ACHN (cell line): ENCODE data around the gene IER3.
"Not testable (repeated sequence)": the region's sequence is repeated elsewhere in the genome, so short reads cannot be mapped to it uniquely, and the experiment has no call there.

Experiments
- DNase-seq: peaks from one replicate; pipeline ENCODE4 v3.0.0-alpha.2; 2015
- in situ Hi-C: cut with HindIII; loops from 2 replicates; pipeline ENCODE4 v1.10.0; 2017; ENCODE audit warnings: low sequenced_read_pairs, low pct_ligation_motif_present, low pct_unique_long_range_greater_than_20kb

Gene IER3

DNA sequence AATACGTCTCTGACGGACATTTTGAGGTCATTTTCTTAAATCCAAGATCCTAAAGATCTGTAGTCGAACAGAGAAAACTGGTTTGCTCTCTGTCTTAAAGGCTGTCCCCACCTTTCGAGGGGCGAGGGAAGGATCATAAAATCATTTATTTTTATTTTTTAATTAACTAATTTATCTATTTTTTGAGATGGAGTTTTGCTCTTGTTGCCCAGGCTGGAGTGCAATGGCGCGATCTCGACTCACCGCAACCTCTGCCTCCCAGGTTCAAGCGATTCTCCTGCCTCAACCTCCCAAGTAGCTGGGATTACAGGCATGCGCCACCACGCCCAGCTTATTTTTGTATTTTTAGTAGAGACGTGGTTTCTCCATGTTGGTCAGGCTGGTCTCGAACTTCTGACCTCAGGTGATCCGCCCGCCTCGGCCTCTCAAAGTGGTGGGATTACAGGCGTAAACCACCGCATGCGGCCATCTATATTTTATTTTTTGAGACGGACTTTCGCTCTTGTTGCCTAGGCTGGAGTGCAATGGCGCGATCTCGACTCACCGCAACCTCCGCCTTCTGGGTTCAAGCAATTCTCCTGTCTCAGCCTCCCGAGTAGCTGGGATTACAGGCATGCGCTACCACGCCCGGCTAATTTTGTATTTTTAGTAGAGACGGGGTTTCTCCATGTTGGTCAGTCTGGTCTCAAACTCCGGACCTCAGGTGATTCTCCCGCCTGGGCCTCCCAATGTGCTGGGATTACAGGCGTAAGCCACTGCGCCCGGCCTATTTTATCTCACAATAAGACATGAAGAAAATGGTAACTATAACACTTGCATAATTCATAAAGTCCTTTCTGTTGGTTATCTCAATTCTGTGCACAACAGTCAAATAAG is 26.3 kb downstream of the IER3 start:
- not testable (repeated sequence) for DNase-seq

DNA sequence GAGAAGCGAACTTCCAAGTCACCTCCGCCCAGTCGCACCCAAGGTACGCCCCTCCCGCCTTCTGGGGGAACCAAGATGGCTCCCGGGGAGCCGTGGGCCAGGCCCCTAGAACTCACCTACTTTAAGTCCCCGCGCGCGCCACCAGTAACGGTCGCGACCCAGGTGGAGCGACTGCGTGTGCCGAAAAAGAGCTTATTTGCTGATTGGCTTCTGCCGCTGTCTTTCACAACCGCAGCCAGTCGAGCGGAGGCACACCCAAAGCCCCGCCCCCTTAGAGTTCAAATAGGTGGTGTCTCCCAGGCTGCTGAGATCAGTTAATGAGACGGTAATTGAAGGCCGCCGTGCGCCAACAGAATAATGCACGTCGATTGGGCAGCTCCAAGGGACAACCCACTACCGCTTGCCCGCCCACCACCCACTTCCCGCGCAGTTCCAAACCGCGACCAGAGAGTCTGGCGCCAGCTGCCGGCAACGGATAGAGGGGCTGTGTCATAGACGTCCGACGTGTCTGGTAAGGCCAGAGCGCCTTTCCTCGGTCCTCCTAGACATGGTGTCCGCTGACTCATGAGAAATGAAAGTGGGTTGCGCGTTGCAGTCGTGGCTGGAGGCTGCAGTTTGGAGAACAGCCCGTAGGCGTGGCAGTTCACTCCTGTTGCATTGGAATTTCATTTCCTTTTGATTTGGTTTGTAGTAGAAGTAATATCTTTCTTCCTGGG is 27.1 kb downstream of the IER3 start, which contains the start of gene MDC1:
TSS of gene MDC1 (minus strand) at position 153 of the 716 bp plus-strand sequence. CDS start 2,106 bp downstream, outside the sequence.
- in situ Hi-C loops, result no loop called here
- DNase-seq, result peak; percentile 98

More for the DNA sequence above, 26.3 kb downstream of the IER3 start:
- in situ Hi-C loops, result not testable (repeated sequence)

DNA sequence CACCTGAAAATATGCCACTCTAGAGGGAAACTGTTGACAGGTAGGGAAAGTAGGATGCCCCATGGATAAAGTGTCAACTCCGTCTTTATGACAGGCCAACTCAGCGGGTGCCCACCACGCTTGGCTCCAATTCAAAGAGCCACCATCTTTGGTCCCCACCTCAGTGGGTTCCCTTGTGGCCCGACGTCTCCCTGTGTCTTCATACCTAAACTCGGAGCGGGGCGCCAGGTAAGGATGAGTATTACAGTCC is 27.5 kb downstream of the IER3 start:
- in situ Hi-C loops, result no loop called here

DNA sequence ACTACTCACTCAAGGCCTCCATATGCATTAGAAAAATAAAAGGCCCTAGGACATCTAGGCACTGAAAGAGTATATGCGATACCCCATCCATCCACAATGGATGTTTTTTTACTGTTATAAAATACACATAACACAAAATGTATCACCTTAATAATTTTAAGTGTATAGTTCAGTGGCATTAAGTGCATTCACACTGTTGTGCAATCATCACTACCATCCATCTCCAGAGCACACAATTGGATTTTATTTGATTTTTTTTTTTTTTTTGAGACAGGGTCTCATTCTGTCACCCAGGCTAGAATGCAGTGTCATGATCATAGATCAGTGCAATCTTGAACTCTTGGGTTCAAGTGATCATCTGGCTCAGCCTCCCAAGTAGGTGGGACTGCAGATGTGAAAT is 30.1 kb downstream of the IER3 start:
- no peak for DNase-seq

More for the DNA sequence above, 27.5 kb downstream of the IER3 start:
- DNase-seq, result no peak

DNA sequence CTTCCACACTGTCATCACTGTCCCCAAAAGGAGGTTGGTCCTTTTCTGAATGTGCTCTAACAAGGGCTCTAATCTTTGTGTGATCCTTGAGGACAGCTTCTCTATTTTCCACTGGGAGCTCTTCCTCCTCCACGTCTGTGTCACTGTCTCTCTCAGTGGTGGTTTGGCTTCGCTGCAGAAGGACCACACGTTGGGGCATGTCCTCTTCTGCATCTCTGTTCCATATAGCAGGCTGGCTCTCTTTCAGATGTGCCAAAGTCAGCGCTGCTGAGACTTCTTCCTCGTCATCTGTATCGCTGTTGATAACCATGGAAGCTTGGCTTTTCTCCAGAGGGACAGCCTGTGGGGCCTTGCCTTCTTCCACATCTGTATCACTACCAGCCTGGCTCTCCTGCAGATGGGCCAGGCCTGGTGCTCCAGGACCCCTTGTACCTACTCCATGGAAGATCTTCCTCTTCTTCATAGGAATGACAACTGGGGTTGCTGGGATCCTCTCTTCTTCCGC is 31.9 kb downstream of the IER3 start:
- DNase-seq, result no peak
- in situ Hi-C loops, result no loop called here

More for the DNA sequence above, 30.1 kb downstream of the IER3 start:
- in situ Hi-C loops, result no loop called here

DNA sequence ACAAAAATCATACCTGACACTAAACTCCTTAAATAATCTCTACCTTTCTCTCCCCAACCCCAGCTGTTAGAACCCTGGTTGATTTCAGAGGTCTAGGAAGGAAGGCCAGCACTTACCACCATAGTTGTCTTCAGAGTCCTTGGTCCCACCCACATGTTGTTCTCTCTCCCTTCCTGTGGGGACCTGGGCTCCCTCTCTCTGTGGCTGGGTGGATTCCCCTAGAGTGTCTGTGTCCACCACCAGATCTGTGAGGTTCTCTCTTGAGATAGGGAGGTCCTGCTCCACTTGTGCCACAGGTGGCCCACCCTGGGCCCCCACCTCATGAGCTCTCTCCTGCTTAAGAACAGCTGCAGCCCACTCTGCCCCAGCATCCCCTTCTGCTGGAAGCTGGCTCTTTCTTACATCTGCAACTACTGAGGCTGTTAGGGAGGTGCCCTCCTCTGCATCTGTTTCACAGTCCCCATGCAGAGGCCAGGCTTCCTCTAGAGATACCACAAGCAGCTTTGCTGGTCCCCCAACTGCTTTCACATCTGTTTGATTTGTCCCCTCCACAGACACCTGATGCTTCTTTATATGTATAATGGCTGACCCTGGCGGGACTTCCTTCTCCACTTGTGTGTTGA is 32.5 kb downstream of the IER3 start:
- DNase-seq, result no peak
- in situ Hi-C loops, result no loop called here

DNA sequence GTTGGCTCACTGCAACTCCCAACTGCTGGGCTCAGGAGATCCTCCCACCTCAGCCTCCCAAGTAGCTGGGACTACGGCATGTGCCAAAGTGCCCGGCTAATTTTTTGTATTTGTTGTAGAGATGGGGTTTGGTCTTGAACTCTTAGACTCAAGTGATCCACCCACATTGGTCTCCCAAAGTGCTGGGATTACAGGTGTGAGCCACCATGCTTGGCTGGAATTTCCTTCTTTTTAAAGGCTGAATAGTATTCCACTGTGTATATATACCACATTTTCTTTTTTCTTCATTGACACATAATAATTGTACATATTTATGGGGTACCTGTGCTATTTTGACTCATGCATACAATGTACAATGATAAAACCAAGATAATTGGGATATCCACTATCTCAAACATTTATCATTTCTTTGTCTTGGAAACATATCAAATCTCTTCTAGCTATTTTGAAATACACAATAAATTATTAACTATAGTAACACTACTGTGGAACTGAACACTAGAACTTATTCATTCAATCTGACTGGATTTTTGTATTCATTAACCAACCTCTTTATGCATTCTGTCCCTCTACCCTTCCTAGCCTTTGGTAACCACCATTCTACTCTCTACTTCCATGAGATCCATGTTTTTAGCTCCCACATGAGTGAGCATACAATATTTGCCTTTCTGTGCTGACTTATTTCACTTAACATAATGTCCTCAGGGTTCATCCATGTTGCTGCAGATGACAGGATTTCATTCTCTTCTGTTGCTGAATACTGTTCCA is 35.1 kb downstream of the IER3 start:
- in situ Hi-C loops, result no loop called here
- peak; percentile 52 for DNase-seq

DNA sequence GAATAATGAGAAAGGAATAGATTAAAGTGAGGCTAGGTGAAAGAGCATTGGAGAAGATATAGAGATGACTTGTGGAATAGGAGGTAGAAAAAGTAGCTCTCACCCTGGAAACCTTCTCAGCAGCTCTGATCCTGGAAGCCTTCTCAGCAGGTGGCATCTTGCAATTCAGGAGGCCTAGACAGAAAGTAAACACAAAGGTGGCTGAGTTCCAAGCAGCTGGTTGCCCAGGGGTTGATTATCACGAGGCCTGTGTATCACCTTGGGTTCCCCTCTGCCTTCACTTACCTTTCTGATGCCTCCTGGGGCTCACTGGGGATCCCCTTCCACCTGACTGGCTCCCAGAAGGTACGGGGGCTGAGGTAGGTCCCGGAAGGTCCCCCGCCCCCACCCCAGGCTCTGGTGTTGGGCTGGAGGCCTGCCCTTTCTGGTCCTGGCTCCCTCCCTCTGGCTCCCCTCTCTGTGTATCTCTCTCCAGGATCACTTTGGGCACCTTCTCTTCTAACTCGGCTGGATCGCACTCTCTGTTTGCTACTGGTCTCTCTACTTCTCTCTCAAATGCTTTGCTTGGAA is 37.0 kb downstream of the IER3 start:
- DNase-seq, result no peak
- in situ Hi-C loops, result no loop called here

DNA sequence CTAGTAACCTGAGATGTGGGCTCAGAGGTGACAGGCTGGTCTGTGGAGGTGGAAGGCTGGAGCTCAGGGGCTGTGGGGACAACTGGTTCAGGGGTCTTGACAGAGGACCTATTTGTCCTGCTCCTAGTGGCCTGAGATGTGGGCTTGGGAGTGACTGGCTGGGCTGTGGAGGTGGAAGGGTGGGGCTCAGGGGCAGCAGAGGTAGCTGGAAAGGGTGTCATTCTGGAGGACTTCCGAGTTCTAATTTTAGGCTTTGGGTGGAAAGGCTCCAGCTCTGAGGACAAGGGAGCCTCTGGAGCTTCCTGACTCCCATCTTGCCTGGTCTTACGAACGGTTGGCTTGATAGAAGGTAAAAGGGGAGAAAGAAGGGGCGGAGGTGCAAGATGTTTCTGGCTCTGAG is 38.7 kb downstream of the IER3 start:
- in situ Hi-C loops, result no loop called here

DNA sequence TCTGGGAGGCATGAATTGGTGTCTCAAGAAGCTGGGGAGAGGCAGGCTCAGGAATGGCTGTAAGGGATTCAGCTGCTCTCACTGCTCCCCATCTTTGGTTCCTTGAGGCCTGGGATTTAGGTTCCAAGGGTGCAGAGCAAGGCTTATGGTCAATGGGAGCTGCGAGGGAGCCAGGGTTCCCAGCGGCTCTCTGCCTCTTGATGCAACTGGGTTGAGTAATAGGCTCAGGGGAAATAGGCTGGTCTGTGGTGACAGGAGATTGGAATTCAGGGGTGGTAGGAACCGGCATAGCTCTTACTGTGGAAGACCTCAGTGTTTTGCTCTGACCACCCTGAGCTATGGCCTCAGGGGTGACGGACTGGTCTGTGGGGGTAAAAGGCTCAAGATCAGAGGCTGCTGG is 40.5 kb downstream of the IER3 start:
- DNase-seq, result no peak
- in situ Hi-C loops, result no loop called here

More for the DNA sequence above, 38.7 kb downstream of the IER3 start:
- DNase-seq, result no peak

DNA sequence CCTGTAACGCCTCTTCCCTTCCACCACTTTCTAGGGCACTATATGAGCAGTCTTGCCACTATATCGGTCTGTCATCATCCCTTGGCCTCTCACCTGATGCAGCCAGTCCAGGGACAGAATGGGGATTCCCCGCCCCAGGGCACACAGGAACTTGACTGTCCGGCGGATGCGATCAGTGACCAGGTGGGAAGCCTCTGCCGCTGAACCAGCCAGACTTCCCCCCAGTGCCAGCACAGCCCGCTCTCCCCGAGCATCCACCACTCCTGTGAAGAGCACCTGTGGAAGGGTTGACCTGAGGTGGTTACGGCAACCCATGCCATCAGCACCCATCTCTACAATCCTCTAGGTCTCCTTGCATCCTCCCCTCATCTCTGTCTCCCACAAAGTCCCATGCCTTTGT is 41.3 kb downstream of the IER3 start:
- no peak for DNase-seq
- in situ Hi-C loops, result no loop called here

DNA sequence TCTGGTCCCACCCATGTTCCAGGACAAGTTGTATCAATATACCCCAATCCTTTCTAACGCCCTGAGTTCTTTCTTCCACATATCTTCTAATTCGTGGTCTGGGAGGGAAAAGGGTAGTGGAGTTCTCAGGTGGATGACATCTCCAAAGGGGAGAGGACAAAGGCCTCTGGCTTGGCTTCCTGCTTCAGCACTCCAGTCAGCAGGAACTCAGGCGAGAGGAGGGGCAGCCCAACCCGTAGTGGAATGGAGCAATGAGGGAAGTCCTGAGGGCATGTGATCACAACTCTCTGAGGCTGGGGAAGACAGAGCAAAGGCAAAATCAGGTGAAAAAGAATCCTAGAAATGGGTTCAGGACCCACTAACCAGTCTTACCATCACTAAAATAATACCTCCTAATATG is 44.0 kb downstream of the IER3 start:
- no peak for DNase-seq
- in situ Hi-C loops, result no loop called here

DNA sequence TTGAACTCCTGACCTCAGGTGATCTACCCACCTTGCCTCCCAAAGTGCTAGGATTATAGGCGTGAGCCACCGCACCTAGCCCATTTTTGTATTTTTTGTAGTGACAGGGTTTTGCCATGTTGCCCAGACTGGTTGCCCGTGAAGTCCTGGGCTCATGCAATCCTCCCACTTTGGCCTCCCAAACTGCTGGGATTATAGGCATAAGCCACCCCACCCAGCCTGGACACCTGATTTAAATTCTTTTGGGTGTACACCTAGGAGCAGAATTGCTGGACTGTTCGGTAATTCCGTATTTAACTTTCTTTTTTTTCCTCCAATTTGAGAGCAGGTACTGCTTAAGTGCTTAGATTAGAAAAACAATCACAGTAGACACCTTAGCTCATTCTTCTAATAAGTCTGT is 47.9 kb downstream of the IER3 start:
- DNase-seq, result no peak
- in situ Hi-C loops, result no loop called here
